Activated B cell treated with CpG ODN at 0.5 μM for 24 hours (primary cell): Measurements from ENCODE around the gene AOX1. TPM values are rescaled to one million over a fixed set of nuclear protein-coding genes. Genes with fewer than 3 reads are reported as not detected.

Experiments
- ATAC-seq: fragments of 200-7000 bp; cut with Tn5 transposase; one replicate; pipeline ENCODE4 v1.10.0; 2021; ENCODE audit warnings: low read depth, mild to moderate bottlenecking, moderate library complexity
- CTCF ChIA-PET: fragments of 350-600 bp; sonication (Branson Sonifier 250); formaldehyde crosslinking; loops from one replicate; lab custom pipeline; 2021; ENCODE audit warnings: antibody characterized with exemption; lab: Charles Lee
- POLR2A ChIA-PET: fragments of 350-600 bp; sonication (Branson Sonifier 250); formaldehyde crosslinking; loops from one replicate; lab custom pipeline; 2021; ENCODE audit warnings: antibody characterized with exemption; lab: Charles Lee
- DNase-seq: peaks from one replicate; pipeline ENCODE4 v3.0.0; 2022
- H3K27ac Mint-ChIP-seq: one replicate; pipeline ENCODE4 v1.8.0; 2020; ENCODE audit warnings: mixed read lengths
- H3K27me3 Mint-ChIP-seq: one replicate; pipeline ENCODE4 v1.8.0; 2021; ENCODE audit warnings: mixed read lengths
- H3K36me3 Mint-ChIP-seq: one replicate; pipeline ENCODE4 v1.8.0; 2021; ENCODE audit warnings: low read depth, mixed read lengths
- H3K4me1 Mint-ChIP-seq: one replicate; pipeline ENCODE4 v1.8.0; 2021; ENCODE audit warnings: mixed read lengths
- H3K4me3 Mint-ChIP-seq: one replicate; pipeline ENCODE4 v1.8.0; 2020; ENCODE audit warnings: mild to moderate bottlenecking, mixed read lengths
- H3K9me3 Mint-ChIP-seq: one replicate; pipeline ENCODE4 v1.8.0; 2020; ENCODE audit warnings: mixed read lengths
- CTCF ChIP-seq: fragments of 200-600 bp; IDR thresholded peaks from one replicate; pipeline ENCODE4 v1.8.0; 2022; ENCODE audit warnings: antibody characterized with exemption, mild to moderate bottlenecking
- intact Hi-C: fragments of 100-400 bp; cut with micrococcal nuclease; formaldehyde crosslinking; loops from one replicate; pipeline ENCODE4 v1.15.1; 2024
- total RNA-seq: library from RNA; stranded (reverse); gene quantifications from 2 replicates; pipeline ENCODE4 v1.2.3, GENCODE V29; 2022

The AOX1 gene
- total RNA-seq, 1 donor from 2014 or later = 0.24 TPM

- no peak for TF ChIP-seq CTCF
- ChIA-PET CTCF (interaction anchor here (1.1 to 1.2 kb wide), 2 partner anchors 124 to 723 kb away, joined by 3 to 4 read pairs; no protein-coding TSS in a partner anchor), POLR2A (interaction anchor here (0.6 to 1.1 kb wide), 2 partner anchors 10 to 164 kb away, joined by 4 to 9 read pairs; no protein-coding TSS in a partner anchor)
- intact Hi-C loops = loop anchor here (1.0 kb wide), 2 partner anchors 127 to 723 kb away; no protein-coding TSS in a partner anchor
- no peak for ATAC-seq
- H3K4me3 Mint-ChIP-seq = no peak overlapping the region
- DNase-seq = no peak
- H3K4me1 Mint-ChIP-seq = peaks cover 5% of the 10 kb centered on the region
- H3K9me3 Mint-ChIP-seq = no peaks in the 10 kb centered on the region
- peaks cover 13% of the 10 kb centered on the region for H3K27me3 Mint-ChIP-seq
- no peaks in the 10 kb centered on the region for H3K36me3 Mint-ChIP-seq
- H3K27ac Mint-ChIP-seq = no peak overlapping the region
Observed at GRCh38 chr2:200703127-200703925, 117.5 kb downstream of the AOX1 start.

GRCh38 chr2:200703926-200704637, 118.3 kb downstream of the AOX1 start:
- H3K36me3 Mint-ChIP-seq = no peaks in the 10 kb centered on the region
- H3K4me3 Mint-ChIP-seq = no peak overlapping the region
- H3K4me1 Mint-ChIP-seq = peaks cover 5% of the 10 kb centered on the region
- H3K27me3 Mint-ChIP-seq = peaks cover 13% of the 10 kb centered on the region
- H3K9me3 Mint-ChIP-seq = no peaks in the 10 kb centered on the region
- CTCF ChIA-PET = no interaction called here
- DNase-seq = no peak
- POLR2A ChIA-PET = interaction anchor here (0.6 to 1.1 kb wide), 3 partner anchors 9 to 745 kb away, joined by 4 to 9 read pairs (median 4); no protein-coding TSS in a partner anchor
- intact Hi-C loops = loop anchor here (1.0 kb wide), 2 partner anchors 128 to 724 kb away; no protein-coding TSS in a partner anchor
- no peak for TF ChIP-seq CTCF
- no peak overlapping the region for H3K27ac Mint-ChIP-seq
- no peak for ATAC-seq

GRCh38 chr2:200705305-200706041, 119.7 kb downstream of the AOX1 start:
- intact Hi-C loops = no loop called here
- ChIA-PET CTCF (no interaction called here), POLR2A (interaction anchor here (0.9 kb wide), 1 partner anchor 106 kb away, joined by 3 read pairs; no protein-coding TSS in a partner anchor)
- ATAC-seq = no peak
- H3K36me3 Mint-ChIP-seq = no peaks in the 10 kb centered on the region
- no peak overlapping the region for H3K4me3 Mint-ChIP-seq
- no peak overlapping the region for H3K27ac Mint-ChIP-seq
- DNase-seq = no peak
- H3K27me3 Mint-ChIP-seq = peaks cover 13% of the 10 kb centered on the region
- TF ChIP-seq CTCF = no peak
- H3K9me3 Mint-ChIP-seq = no peaks in the 10 kb centered on the region
- H3K4me1 Mint-ChIP-seq = peaks cover 5% of the 10 kb centered on the region

GRCh38 chr2:200708943-200709342, 123.1 kb downstream of the AOX1 start:
- no peak for ATAC-seq
- Mint-ChIP-seq H3K36me3 (no peaks in the 10 kb centered on the region), H3K4me3 (no peak overlapping the region), H3K9me3 (no peaks in the 10 kb centered on the region), H3K4me1 (peaks cover 16% of the 10 kb centered on the region), H3K27ac (no peak overlapping the region), H3K27me3 (peaks cover 9% of the 10 kb centered on the region)
- DNase-seq = no peak
- intact Hi-C loops = no loop called here
- ChIA-PET POLR2A (no interaction called here), CTCF (no interaction called here)
- TF ChIP-seq CTCF = no peak
